GM19193 (cell line): ENCODE data around the gene ANO10.

Experiments used
- POLR2A ChIP-seq: IDR thresholded peaks from 4 replicates; pipeline ENCODE4 v1.6.1; 2011; ENCODE audit not compliant: insufficient read depth, insufficient read length; ENCODE audit errors: extremely low read depth

ANO10 gene

DNA sequence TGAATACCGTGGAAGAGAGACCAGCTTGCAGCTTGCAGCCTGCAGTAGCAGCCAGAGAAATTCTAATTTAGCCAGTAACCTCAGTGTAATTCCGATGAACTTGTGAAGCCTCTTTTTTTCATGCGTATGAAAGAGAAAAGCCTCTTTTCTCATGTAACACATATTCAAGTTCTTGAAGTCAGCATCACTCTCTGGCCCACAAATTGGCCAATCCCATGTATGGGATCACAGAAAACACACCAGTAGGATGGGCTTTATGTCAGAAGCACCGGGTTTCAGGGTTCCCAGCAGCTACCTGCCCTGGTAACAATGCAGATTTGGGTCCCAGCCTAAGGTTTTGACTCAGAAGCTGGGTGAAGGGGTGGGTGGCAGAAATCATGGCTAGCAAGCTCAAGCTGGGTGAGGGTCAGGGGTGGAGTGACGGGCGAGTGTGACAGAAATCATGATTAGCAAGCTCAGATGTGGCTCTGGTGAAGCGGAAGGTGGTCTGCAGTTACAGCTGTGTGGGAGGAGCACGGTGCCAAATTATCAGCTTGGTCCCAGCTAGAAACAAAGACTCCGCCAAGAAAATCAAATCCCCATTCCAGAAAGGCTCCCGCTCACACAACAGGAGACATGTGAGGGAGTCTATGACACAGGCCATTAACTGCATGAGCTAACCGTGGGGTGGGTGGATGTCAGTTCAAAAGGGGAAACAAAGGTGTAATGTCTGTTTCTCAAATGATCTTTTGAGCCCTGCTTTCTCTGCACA lies 248.8 kb downstream of the ANO10 start:
- TF ChIP-seq POLR2A = no peak

GRCh38 chr3:43372007-43372740 lies 249.6 kb downstream of the ANO10 start:
- TF ChIP-seq POLR2A = no peak

- TF ChIP-seq POLR2A = no peak
Measured at GRCh38 chr3:43371494-43371893, 250.3 kb downstream of the ANO10 start.

DNA sequence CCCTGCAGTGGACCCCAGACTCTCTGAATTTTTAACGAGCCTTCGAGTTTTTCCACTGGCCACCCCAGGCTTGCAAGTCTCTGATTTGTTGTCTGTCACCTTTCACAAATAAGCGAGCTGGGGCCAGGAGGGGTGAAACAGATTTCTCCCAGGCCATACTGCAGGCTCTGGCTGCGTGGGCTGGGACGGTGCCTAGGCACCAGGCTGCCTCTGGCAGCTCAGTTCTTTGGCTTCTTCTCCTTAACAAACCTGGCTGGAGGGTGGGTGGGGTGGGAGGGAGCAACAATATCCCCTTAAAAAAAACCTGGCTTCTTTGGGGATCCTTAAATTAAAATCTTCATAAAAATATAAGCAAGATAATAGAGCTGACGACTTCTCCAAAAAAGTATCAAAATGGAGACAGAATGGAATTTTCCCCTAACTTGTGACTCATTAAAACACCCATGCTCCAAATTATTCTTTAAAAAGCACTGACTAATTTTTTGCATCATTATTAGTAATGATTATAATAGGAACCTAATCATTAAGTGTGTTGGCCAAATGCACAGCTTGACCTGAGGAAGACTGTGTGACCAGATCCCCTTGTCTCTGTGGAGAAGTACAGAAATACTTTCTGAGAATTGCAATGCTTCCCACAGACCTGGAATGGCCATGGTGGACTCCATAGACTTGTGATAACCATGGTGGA lies 251.4 kb downstream of the ANO10 start:
- TF ChIP-seq POLR2A = no peak

DNA sequence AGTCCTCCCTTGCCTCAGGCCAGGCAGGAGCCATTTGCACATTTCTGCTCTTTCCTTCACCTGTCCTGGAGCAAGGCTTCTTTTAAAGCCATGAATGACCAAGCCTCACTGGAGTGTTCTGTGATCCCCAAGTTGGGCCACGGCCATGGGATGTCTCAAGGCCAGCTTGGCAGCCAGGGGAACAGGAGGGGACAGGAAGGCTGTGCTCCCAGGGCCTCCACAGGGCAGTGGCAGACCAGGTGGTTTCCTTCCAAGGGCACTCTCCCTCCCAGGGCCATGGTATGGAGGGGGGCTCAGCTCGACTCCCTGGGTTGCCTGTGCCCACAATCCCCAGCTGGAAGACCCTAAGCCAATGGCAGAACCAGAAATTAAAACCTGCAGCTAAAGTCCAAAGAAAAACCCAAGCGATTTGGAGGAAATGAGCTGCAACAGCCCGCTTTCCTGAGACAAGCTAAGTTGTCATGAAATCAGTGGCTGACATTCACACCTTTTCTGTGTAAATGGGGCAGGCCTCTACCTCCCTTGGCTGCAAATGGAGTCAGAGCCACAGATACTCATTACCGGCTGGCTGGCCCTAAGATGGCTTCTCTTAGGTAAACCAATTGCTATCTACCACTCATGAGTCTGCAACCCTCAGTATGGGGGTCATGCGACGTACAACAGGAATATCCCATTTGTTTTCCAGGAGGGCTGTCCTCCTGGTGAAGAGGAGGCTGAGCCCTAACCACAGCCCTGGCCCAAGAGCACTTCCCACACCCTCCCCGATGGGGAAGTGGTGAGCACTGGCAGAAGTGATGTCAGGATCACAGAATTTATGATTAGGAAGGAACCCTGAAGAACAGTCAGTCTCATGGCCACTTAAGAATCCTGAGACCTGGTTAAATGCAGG lies 252.2 kb downstream of the ANO10 start:
- no peak for TF ChIP-seq POLR2A

DNA sequence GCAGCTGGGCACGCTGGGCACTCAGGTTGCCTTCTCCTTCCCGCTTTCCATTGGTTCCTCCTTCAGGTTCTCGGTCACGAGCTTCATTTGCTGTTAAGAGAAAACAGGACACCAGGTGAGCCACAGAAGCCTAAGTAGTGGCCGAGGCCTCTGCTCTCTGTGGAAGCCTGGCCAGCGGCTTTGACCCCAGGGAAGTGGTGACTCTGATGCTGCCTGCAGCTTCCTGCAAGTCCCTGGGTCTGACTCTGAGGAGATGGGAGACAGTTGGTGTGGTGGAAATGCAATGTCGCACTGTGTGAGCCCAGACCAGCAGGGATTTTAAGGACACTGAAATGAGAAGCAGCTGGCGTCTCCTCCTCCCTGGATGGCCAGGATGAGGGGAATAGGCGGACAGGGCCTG lies 254.9 kb downstream of the ANO10 start:
- TF ChIP-seq POLR2A = no peak

- TF ChIP-seq POLR2A = no peak
Measured at GRCh38 chr3:43366481-43366880, 255.3 kb downstream of the ANO10 start.

- no peak for TF ChIP-seq POLR2A
Measured at GRCh38 chr3:43365601-43366305, 256.1 kb downstream of the ANO10 start.

- no peak for TF ChIP-seq POLR2A
Measured at GRCh38 chr3:43364926-43365325, 256.9 kb downstream of the ANO10 start.

GRCh38 chr3:43364494-43364893 lies 257.3 kb downstream of the ANO10 start:
- TF ChIP-seq POLR2A = no peak

- no peak for TF ChIP-seq POLR2A
Measured at GRCh38 chr3:43363621-43364266, 258.1 kb downstream of the ANO10 start.

DNA sequence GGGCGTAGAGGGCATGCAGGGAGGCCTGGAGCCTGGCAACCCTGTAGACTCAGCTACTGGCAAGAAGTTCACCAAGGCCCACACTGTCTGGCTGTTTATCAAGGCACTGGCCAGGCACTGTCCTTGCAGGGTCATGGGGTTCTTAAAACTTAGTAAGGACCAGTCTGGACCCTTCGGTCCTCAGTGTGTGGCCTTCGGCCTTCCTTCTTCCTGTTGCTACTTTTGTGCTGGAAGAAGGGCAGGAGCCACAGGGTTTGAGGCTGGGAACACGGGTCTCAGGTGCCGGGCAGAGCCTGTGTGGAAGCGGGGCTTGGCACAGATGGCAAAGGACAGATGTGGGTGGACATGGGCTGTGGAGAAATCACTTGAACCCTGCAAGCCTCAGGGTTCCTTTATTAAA lies 258.9 kb downstream of the ANO10 start:
- no peak for TF ChIP-seq POLR2A

GRCh38 chr3:43362183-43362582 lies 259.6 kb downstream of the ANO10 start:
- TF ChIP-seq POLR2A = no peak

DNA sequence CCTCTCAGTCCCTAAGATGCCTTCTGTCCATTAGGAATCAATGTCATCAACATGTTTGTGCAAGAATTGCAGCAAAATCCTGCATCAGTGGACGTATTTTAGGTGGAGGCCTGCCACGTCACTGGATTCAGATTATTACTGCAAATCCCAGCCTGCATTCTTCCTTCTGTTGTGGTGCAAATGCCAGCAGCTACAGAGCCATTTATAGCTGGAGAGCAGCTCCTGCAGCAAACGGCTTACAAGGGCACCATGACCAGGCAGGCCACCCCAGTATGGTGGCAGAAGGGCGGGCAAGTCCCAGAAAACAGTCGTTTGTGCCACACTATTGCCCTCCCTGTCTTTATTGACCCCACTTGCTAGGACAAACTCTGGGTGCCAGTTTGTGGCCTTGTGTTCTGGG lies 260.7 kb downstream of the ANO10 start:
- TF ChIP-seq POLR2A = no peak

GRCh38 chr3:43353923-43354670 lies 267.7 kb downstream of the ANO10 start:
- no peak for TF ChIP-seq POLR2A
